HL-60 (cell line): ENCODE results near the gene UBTD1.
A peak's percentile ranks its signal among the peaks of the same experiment; 100 is the strongest.
"Not testable (repeated sequence)": the region's sequence is repeated elsewhere in the genome, so short reads cannot be mapped to it uniquely, and the experiment has no call there.

ENCODE experiments used
- DNase-seq, 2 experiments: peaks; one replicate each; pipeline ENCODE4 v3.0.0-alpha.2; 2010 to 2020; ENCODE audit warnings: low read depth in 1 of 2, low spot score in 1 of 2
- H3K27ac ChIP-seq: fragments of 250-450 bp; sonication (Bioruptor Pico); replicated peaks from 2 replicates; pipeline ENCODE4 v1.5.1; 2020; ENCODE audit warnings: mild to moderate bottlenecking, moderate library complexity
- H3K27me3 ChIP-seq: fragments of 250-450 bp; sonication (Bioruptor Pico); 2 replicates; pipeline ENCODE4 v1.5.1; 2021; ENCODE audit warnings: mild to moderate bottlenecking, moderate library complexity; ENCODE audit not compliant: insufficient read depth, poor library complexity, severe bottlenecking
- H3K4me3 ChIP-seq: replicated peaks from 2 replicates; pipeline ENCODE4 v1.5.1; 2011; ENCODE audit warnings: mild to moderate bottlenecking, control low read depth, low read length; ENCODE audit not compliant: insufficient read depth
- CTCF ChIP-seq: IDR thresholded peaks from one replicate; pipeline ENCODE4 v1.5.1; 2011; ENCODE audit warnings: low read length, control low read depth, inconsistent platforms; ENCODE audit not compliant: insufficient read depth
- GABPA ChIP-seq: IDR thresholded peaks from 2 replicates; pipeline ENCODE4 v1.6.1; 2012; ENCODE audit warnings: low read depth
- POLR2AphosphoS5 ChIP-seq: IDR thresholded peaks from 2 replicates; pipeline ENCODE4 v1.6.1; 2012; ENCODE audit warnings: low read depth
- REST ChIP-seq: IDR thresholded peaks from 2 replicates; pipeline ENCODE4 v1.6.1; 2012; ENCODE audit warnings: low read depth; ENCODE audit not compliant: insufficient replicate concordance
- SPI1 ChIP-seq: IDR thresholded peaks from 2 replicates; pipeline ENCODE4 v1.6.1; 2012; ENCODE audit warnings: low read depth, mild to moderate bottlenecking, borderline replicate concordance

UBTD1 gene

GRCh38 chr10:97468162-97468561 is 30.6 kb upstream of the UBTD1 start:
- Histone ChIP-seq H3K27ac (no peak overlapping the region), H3K4me3 (no peak overlapping the region), H3K27me3 (no peaks in the 10 kb centered on the region)
- TF ChIP-seq CTCF (no peak), REST (no peak), GABPA (no peak), POLR2AphosphoS5 (no peak), SPI1 (no peak)
- DNase-seq = no peak

- not testable (repeated sequence) for H3K27ac ChIP-seq, DNase-seq, H3K27me3 ChIP-seq, H3K4me3 ChIP-seq
These were observed 29.9 kb upstream of the UBTD1 start for GRCh38 chr10:97468781-97469180.

- H3K27ac ChIP-seq = peak overlapping the region; percentile 38; the same call in 1 of the 2 replicates
- no peaks in the 10 kb centered on the region for H3K27me3 ChIP-seq
- no peak for TF ChIP-seq POLR2AphosphoS5
- H3K4me3 ChIP-seq = no peak overlapping the region
- DNase-seq = no peak
These were observed 23.8 kb upstream of the UBTD1 start for GRCh38 chr10:97474918-97475317.

GRCh38 chr10:97475936-97476594 is 22.7 kb upstream of the UBTD1 start:
- Histone ChIP-seq H3K4me3 (no peak overlapping the region), H3K27ac (peak overlapping the region; percentile 45), H3K27me3 (no peaks in the 10 kb centered on the region)
- peak in 1 of 2 experiments; percentile 84 for DNase-seq
- TF ChIP-seq SPI1 (peak; percentile 43; the same call in 1 of the 2 replicates), POLR2AphosphoS5 (no peak), REST (no peak), GABPA (no peak)

GRCh38 chr10:97479410-97479809 is 19.3 kb upstream of the UBTD1 start:
- not testable (repeated sequence) for H3K4me3 ChIP-seq, H3K27ac ChIP-seq, H3K27me3 ChIP-seq, DNase-seq

- no peaks in the 10 kb centered on the region for H3K27me3 ChIP-seq
- no peak overlapping the region for H3K27ac ChIP-seq
- TF ChIP-seq GABPA (no peak), POLR2AphosphoS5 (no peak), SPI1 (no peak), CTCF (no peak), REST (no peak)
- no peak overlapping the region for H3K4me3 ChIP-seq
- no peak for DNase-seq
These were observed 18.8 kb upstream of the UBTD1 start for GRCh38 chr10:97479939-97480338.
